Stimulated activated CD4-positive, alpha-beta T cell treated with anti-CD3 and anti-CD28 coated beads, Interleukin-2, amount 100 ng/mL, for 4 hours (primary cell): ENCODE measurements around the gene CCDC92.

Source experiments
- DNase-seq: peaks from one replicate; pipeline ENCODE4 v3.0.0-alpha.2; 2020; ENCODE audit warnings: low read depth

Gene CCDC92

DNA sequence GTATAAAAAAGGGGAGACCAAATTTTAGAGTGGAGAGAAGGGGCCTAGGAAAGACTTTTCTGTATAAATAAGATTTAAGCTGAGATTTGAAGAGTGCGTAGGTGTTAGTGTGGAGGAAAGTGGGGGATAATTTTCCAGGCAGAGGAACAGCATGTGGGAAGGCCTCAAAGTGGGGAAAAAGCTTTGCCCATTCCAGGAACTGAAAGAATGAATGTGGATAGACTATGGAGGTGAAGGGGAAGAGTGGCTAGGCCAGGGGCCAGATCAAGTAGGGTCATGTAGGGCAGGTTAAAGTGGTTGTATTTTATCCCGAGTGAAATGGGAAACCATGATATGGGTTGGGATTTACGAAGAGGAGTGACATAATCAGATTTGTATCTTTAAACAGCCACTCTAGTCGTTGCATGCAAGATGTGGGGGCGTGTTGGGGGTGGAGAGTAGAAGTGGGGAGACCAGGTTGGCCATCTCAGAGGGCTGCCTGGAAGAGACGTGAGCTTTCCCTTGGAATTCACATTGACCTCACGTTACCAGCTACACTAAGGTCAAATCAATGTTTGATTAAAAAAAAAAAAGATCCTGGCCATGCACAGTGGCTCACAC is 3.7 kb upstream of the CCDC92 start:
- DNase-seq, result no peak

DNA sequence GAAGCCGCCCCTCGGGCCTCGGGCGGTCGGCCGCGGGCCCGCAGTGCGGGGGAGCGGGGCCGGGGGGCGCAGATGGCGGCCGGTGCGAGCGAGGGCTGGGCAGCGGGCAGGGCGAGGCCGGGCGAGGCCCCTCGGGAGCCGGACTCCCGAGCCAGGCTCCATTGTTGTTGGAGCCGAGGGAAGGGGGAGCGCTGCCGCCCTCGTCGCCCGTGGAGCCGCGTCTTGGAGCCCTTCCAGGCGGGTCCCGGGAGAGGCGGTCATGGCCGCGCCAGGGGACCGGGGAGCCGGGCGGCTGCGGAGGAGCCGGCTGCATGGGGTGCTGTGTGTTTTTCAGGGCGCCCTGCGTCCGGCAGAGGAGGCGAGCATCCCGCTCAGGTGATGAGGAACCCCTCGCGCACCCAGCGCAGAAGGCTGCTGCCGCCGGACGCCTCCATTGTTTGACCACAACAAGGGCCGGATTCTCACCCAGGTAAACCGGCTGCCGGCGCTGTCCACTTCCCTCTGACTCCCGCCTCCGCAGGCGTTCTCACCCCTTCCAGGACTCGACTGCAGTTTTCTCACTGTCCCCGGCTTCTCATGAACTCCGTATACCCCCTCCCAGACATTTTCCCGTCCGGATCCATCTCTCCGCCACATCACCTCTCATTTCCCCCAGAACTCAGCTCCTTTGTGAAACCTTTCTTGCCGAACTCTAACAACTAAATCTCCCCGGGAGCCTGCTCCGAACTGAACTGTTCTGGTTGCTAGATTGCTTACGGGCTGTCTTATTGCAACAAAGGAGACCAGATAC is 1.1 kb upstream of the CCDC92 start:
- DNase-seq, result no peak

DNA sequence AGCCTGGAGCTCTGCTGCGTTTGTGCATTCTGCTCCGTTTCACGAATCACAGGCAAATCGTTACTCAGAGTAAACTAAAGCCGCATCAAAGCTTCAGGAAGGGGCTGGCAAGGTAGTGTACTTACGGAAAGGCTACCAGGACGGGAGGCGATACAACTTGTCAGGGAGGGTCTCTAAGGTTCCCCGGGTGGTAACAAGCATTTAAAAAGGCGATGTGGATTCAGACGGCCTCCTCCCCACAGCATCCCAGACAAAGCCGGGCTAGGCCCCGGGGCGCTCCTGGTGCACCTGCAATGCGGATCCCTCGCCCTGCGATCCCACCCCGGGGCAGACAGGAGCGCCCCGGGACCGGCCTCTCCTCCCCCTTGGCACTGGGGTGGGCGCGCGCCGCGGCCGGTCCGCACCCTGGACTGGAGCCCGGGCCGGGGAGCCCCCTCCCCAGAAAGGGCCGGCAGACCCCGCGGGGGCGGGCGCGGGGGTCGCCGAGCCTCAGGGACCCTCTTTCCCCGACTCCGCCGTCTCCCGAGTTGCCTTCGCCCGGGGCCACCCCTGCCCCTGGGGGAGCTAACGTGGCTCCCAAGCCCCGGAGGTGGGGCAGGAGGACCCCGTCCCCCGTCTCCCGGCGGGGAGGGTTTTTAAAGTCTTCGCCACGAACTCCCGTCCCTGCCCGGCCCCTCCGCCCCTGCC is 718 bp downstream of the CCDC92 start:
- DNase-seq, result peak; percentile 6

DNA sequence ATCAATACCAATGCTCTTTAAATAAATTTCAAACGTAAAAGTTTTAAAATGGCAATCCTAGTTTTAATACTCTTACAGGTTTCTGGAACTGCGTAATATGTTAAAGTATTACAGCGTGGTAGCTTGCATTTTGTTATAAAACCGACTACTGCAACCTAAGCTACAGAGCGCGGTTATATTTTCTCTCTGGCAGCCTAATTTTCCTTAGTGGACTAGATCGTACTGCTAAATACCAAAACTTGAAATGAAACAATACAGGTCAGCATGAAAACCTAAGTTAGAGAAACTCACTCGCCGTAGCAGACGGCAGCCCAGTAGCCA is 1.2 kb downstream of the CCDC92 start:
- no peak for DNase-seq

DNA sequence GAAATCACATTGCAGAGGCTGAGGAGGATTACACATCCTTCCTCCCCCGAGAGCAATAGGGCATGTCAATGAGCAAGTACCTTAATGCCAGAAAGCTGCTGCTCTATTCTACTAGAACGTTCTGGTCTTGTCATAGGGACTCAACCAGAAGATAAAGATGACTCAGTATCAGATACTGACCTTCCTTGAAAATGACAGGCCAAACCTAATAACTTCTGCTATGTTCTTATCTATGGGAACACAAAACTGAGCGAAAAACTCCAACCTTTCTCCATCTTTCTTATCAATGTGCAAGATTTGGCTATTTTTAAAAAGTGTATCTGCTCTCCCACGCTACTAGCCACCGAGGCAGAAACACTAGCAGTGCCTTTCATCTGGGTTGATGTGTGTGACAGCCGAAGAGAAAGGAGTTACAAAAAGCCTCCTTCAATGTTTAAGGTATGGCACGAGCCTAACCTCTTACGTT is 5.5 kb downstream of the CCDC92 start:
- DNase-seq, result no peak

DNA sequence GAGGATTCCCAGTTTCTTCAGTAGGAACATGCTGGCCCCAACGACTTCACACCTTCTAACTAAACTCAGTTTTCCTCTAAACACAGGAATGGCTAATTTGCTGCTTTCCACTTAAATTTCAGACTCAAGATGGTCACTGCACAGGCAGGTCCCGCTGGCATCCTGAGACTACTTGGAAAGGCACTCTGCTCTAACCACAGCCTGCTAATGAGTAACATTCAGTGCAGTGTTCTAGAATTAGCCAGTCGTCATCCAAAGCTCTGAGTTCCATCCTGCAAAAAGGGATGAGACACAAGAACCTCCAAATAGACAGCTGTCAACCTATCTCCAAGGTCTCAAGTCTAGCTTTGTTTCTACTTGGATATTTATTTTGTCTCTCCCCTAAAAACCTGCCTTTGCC is 6.0 kb downstream of the CCDC92 start:
- DNase-seq, result no peak

DNA sequence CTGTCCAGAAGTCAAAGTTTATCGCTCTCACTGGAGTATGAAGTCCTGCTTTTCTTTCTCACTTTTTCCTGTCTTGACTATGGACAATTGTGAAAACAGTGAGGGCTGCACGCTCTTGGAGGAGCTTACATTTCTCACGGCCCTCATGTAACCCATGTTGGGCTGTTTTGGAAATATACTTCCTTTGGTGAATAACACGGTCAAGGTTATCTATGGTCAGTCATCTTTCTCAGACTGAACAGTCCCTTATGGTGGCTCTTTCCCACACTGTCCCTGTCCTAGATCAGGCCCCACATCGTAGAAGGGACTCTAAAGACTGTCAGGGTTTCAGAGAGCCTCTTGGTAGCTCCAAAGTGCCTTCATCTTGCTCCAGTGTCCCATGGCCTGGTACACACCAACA is 7.2 kb downstream of the CCDC92 start:
- no peak for DNase-seq

DNA sequence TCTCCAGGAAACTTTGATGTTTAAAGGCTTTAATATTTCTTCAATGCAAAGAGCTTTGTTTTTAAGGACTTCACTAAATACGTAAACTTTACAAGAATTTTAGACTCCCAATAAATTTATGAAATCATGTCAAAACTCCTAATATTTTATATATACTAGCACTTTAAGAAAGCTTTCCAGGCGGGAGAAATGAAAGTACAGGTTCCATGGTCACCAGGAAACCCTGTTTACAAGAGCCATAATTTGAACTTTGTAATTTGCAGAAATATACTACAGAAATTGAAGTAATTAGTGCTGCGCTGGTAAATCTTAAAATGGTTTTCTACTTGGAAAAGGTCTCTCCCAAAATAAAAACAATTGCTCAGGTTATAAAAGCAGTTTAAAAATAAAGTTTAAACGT is 8.8 kb downstream of the CCDC92 start:
- DNase-seq, result no peak

DNA sequence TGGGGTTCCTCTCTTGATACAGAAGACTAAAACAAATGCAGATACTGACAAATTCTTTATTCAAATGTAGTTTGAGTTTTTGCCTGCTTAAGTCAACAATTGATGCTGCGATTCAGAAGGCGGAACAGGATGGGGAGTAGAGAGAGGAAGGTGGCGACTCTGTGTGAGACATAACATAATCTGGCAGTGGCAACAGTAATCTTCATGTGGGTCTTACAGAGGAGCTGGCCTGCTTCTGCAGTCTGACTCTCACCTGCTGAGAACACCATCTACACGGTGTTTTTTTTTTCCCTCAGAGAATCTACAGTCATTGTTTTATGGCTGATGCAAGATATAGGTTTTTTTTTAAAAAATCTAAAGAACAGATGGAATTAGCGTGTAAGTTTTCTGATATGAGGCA is 10.1 kb downstream of the CCDC92 start:
- DNase-seq, result no peak

DNA sequence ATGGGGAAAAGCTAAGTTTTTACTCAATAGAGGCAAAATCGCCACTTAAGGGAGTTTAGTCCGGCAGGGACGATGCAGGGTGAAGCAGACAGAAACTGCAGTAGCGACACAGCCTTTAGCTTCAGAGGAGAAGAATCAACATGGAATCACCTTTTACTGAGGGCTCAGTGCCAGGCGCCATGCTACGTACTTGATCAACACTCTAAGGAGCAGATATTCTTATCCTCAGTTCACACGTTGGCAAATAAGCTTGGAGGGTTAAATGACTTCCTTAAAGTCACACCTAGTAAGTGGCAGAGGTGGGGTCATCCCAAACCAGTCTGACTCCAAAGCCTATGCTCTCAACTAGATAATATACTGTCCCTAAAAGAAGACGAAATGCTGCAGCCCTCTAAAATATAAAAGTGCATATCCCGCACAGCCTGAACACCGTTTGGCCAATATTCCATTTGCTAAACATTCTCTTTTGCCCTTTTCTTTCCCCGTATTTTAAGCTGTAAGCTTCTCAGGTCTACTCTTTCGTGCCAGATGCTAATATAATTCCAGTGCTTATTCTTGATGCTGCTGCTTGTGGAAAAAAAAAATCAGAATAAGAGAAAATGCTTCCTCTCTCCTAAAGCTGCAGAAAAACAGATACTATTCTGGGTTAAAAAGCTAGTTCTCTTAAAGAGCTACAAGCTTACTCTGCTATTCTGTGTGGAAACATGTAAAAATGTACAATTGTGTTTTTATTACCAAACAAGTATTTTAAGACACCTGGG is 10.9 kb downstream of the CCDC92 start:
- DNase-seq, result no peak

DNA sequence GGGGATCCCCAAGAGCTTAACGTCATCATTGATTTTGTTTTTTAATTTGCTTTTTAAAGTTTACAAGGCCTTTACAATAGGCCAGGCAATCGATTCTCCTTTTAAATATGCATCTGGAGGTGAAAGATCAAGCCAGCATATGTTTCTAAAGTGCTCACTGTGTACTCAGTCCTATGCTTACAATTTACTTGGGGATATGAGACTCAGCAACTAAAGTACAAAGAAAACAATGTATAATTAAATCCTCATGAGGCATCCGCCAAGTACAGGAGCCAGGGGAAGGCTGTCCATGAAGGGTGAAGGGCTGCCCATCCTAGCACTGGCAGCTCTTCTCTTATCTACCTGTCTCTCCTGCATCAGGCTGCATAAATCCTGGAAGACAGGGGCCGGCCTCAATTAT is 11.8 kb downstream of the CCDC92 start:
- no peak for DNase-seq

DNA sequence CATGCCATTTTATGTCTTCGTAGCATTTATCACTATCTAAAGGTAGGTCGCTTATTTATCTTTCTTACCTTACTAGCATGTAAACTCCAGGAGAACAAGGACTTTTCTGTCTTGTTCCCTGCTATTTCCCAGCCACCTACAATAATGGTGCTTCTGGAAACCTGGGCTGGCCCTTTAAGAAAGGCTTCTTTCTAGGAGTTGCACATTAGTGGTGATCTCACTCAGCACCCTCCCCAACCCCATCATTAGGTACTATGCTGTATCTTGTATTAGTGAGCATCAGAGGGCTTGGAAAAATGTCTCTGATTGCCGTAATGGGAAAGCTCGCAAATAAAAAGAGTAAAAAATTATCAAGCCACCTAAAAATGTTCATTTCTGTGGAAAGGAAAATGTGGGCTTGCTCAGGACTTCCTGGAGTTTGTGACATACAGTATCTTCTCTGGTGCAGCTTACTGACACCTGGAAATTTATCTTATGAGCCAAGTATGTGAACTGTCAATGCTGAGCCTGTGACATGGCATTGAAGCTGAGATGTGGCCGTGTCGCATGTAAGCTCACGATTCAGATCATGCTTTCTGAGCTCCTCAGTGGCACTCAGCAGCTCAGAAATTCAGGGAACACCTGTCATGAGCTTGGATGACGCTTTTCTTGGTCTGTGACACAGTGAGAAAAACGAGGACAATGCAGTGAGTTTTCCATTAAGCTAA is 12.4 kb downstream of the CCDC92 start:
- no peak for DNase-seq

DNA sequence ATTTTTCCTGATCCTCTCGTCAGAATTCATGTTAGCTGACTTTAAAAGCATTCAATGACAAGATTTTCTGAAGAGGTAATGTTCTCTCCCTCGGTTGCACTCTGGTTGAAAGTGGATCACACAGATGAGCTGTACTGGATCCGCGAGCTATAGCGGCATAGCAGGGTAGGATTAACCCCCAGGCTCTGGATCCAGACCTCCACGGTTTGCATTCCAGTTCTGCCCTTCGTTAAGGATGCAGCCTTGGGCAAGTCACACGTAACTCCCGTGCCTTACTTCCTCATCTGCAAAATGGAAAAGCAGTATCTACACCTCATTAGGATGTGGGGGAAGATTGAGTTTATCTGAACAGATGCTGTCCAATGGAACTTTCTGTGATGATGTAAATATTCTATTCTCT is 13.8 kb downstream of the CCDC92 start:
- no peak for DNase-seq

DNA sequence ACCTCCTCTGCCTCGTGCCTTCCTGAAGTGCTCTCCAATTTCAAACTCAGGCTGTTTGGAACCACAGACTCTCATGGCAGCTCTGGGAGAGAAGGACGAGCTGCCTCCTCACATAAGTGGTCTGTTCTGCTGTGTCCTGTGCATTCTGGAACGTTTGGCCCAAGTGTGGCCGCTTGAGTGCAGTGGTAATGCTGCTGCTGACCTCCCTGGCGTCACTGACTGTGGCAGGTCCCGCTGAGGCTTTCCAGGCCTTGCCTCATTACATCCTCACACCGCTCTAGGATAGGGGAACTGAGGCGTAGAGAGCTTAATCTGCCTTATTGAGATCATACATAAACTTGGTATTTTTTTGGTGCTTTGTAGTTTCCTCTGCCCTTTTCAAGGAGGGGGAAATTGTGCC is 14.2 kb downstream of the CCDC92 start:
- DNase-seq, result no peak

DNA sequence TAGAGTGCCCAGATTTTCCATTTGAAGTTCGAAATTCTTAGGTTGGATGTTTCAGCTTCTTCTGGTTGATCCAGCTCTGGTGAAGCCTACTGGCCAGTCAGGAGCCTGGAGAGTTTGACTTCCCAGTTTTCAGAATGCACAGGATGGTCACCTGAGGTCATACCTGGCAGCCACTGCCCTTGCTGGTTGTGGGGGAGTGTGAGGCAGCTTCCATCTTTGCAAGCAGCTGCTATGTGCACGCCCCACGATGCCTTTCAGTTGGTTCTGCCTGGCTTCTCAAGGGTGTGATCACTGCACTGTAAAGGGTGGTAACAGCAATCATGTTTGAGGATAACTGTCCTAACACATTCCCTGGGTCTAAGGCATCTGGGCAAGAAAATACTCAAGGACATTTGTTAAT is 15.4 kb downstream of the CCDC92 start:
- DNase-seq, result no peak

DNA sequence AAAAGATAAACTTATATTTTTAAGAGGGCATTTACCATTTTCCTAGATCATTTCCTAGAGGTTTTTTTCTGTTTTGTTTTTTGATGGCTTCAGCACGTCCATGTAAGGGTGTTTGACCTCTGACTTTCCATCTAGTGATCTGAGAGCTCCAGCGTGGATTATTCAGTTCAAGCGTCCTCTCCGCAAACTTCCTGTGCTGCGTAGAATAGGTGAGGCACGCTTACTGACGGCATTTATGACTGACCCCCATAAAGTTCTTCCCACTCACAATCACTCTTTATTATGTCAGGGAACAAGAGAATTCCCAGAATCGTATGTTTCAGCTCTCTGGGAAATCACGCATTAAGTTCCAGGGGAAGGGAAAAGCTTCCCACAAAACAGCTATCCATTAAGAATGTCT is 16.4 kb downstream of the CCDC92 start:
- DNase-seq, result no peak

DNA sequence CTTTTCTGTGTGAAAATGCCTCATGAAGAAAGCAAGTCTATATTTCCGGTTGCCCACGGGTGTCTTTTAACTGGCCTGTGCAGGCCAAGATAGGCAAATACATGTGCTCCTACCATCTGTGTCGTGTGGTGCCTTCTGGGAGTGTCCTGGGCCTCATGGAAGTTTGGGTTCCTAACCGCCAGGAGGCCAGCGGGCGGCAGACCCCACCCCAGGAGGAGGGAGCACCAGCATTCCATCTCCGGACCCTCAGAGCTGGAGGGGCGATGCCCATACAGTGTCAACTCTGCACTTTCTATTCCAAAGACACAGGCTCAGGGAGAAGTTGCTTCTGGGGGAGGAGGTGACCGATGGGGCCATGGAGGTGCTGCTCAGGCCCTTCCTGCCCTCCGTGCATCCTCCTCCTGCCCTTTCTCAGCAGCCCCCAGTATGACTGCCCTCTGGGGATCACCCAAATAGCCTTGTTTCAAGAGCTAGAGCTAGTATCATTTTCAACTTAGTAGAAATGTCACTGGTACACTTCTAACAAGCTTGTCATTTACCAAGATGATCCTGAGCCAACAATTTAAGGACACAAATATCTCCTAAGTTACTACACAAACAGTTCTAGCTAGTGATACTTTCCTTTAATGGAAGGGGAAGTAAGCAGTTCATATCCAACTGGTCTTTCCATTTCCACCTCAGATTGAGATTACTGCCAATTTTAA is 17.8 kb downstream of the CCDC92 start:
- DNase-seq, result no peak

DNA sequence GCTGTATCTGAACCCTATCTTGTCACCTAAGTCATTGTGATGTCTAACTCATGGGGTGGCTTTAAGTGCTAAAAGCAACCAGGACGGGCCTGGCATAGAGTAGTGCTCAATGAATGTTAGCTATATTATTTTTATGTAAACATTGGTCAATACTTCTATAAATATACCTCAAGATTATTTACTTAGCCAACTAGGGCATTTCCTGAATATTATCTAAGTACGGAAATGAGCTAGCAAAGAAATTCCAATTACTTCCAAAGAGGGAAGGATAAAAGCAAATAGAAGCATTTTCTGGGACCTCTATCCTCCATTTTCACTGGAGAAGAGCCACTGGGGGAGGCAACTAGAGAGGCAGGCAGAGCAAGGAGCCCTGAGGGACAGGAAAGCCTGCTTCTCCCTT is 20.6 kb downstream of the CCDC92 start:
- no peak for DNase-seq

DNA sequence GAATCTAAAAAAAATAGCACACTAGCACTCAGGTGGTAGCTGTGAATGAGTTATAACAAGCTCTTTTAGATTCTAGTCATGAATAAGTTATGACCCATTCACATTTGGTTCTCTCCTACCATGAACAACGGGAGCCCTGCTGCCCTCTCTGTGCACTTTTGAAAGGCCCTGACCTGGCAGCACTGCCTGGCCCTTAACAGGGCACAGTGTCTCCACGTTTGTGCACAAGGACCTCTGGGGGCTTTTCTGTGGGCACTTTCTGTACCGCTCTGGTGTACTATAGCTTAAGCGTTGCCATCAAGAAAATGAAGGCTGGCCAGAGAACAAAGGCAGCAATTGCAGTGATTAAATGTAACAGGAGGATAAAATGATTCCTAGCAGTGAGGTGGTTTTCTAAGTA is 21.2 kb downstream of the CCDC92 start:
- DNase-seq, result no peak

DNA sequence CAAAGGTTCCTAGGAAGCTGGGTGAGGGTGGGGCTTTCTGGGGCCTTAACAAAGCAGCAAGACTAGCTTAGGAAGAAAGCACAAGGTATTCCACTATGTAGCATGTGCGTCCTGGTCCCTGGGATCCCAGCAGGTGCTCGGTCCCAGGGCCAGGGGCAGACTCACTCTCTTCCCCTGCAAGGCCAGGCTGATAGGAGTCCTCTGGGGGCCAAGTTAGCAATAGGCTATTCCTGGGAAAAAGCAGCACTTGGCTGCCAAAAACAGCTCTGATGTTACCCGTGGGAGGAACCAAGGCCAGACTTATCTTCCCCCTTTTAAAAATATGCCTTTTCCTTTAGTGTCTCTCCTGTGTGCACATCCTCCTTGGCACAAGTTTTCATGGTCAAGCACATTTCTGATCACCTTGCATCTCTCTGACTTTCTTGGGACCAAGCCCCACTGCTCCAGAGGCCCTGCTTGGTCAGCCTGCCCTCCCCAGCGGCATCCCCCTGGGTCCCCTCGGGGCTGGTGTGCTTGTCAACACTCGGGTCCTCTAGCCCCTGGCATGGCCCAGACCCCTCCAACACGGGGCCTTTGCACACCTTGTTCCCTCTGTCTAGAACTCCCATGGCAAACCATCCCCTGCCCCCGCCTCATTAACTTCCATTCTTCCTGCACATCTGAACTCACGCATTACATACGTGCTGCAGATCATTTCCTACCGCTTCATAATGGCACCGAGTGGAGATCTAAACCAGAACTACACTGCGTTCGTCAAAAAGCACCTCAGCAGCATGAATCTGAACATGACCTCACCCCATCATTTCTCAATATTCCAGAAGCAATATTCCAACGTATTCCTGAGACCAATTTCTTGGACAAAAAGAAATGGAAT is 21.9 kb downstream of the CCDC92 start:
- no peak for DNase-seq

DNA sequence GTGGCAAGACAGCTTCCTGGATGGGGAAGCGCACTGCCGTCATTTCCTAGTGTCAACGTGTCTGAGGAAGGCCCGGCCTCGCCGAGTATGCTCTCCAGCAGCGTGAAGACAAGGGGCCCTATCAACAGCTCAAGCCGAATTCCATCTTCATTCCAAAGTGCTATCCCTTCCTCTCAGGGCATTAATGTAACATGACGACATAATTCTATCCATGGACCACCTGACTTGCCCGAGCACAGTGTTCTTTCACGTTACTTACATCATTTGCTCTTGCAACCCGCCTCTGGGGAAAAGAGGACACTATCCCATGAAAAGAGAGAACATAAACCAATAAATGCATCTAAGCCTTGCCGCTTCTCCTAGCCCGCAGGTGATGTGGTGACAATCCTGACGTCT is 22.9 kb downstream of the CCDC92 start:
- DNase-seq, result no peak
